ENCODE data around the gene HS3ST3A1.

- TF ChIP-seq POLR2A (IDR thresholded peaks at IDR 0.05; ENCODE audit: low read depth, low read length) (no peak), TAF1 (IDR thresholded peaks at IDR 0.05; ENCODE audit: borderline replicate concordance, low read depth, low read length) (no peak)
Observed at GRCh38 chr17:13580790-13581189, 20.9 kb downstream of the HS3ST3A1 start.
